ENCODE measurements around the gene ROBO1.

DNA sequence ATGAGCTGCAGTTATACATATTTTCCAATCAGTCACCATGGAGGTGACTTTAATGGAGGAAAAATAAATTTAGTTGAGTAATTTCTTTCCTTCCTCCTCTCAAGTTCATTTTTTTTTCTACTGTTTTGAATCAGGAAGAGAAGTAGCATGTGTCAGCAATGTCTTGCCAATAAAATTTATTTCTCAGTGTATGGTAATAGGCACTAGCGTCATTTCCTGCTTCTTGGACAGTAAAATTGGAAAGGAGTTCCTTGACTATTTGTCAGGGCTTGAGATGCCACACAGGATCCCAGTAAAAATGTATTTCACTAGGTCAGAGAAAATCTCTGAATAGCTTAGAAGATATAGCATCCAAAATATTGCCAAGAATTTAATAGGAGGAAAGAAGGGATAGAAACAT, 605.9 kb downstream of the ROBO1 start:
- TF ChIP-seq CTCF (IDR thresholded peaks at IDR 0.05; ENCODE audit: extremely low read depth in 1 of 2, insufficient read depth in 1 of 2, low read depth in 1 of 2, low read length in 2 of 2): no peak
- no peak for TF ChIP-seq POLR2A (IDR thresholded peaks at IDR 0.05; ENCODE audit: low read depth, low read length)

All from endothelial cell of umbilical vein (primary cell).